Heart right ventricle (tissue), 16 donors: ENCODE measurements around the gene RNF149. TPM values are rescaled to one million over a fixed set of nuclear protein-coding genes. Genes with fewer than 3 reads are reported as not detected.
"Not testable (repeated sequence)": the region's sequence is repeated elsewhere in the genome, so short reads cannot be mapped to it uniquely, and the experiment has no call there.

Source experiments
- ATAC-seq, 8 donors: fragments of 200-7000 bp; cut with Tn5 transposase; one replicate each; pipeline ENCODE4 v1.9.1; 2020; ENCODE audit warnings: mild to moderate bottlenecking in 8 of 8, moderate library complexity in 8 of 8, moderate number of reproducible peaks in 1 of 8
- DNase-seq, 2 donors: peaks; one replicate each; pipeline ENCODE4 v3.0.0-alpha.2; 2020
- H3K27ac ChIP-seq, 10 donors: fragments of 200-600 bp; sonication (generic) in 2 of 10; one replicate each; pipeline versions ENCODE4 v1.5.0 to v1.8.0; 2020 to 2022; ENCODE audit warnings: mild to moderate bottlenecking in 3 of 10
- H3K27me3 ChIP-seq, 7 donors: fragments of 200-600 bp; one replicate each; pipeline ENCODE4 v1.8.0; 2021 to 2022; ENCODE audit warnings: mild to moderate bottlenecking in 2 of 7
- H3K36me3 ChIP-seq, 9 donors: fragments of 200-600 bp; sonication (generic) in 1 of 9; one replicate each; pipeline versions ENCODE4 v1.5.0 to v1.8.0; 2020 to 2022; ENCODE audit warnings: mild to moderate bottlenecking in 2 of 9
- H3K4me1 ChIP-seq, 9 donors: fragments of 200-600 bp; sonication (generic) in 1 of 9; one replicate each; pipeline versions ENCODE4 v1.5.0 to v1.8.0; 2020 to 2022; ENCODE audit warnings: mild to moderate bottlenecking in 4 of 9
- H3K4me3 ChIP-seq, 10 donors: fragments of 200-600 bp; sonication (generic) in 2 of 10; one replicate each; pipeline versions ENCODE4 v1.5.0 to v1.8.0; 2020 to 2022; ENCODE audit warnings: mild to moderate bottlenecking in 7 of 10, moderate library complexity in 2 of 10
- H3K9me3 ChIP-seq, 11 donors: fragments of 200-600 bp in 10 of 11; sonication (generic) in 2 of 11; one replicate each; pipeline versions ENCODE4 v1.5.0 to v1.8.0; 2013 to 2022; ENCODE audit warnings: mild to moderate bottlenecking in 2 of 11, control low read depth in 1 of 11, moderate library complexity in 1 of 11
- WGBS, 2 donors: extraction: QIAGEN DNeasy Blood & Tissue Kit; methylation state at CpG; one replicate each; pipeline ENCODE4 v1.1.7; 2013; ENCODE audit warnings: inconsistent platforms in 1 of 2; 5-methylcytosine and 5-hydroxymethylcytosine counted together
- intact Hi-C, 10 donors: fragments of 100-400 bp; cut with DNase I; formaldehyde crosslinking; loops; one replicate each; pipeline versions ENCODE4 v1.11.1 to v1.14.2; 2022
- polyA plus RNA-seq, 2 donors: library from polyadenylated mRNA; stranded (reverse); fragments of 200-250 nt; gene quantifications; one replicate each; pipeline ENCODE4 v1.2.3, GENCODE V29; 2013
- total RNA-seq, 10 donors: library from RNA; stranded (reverse); fragmentation: NEBNext Ultra II Directional in 3 of 10; extraction: Animal tissue kit (Norgen Biotek cat#: 25700) in 3 of 10; gene quantifications; one replicate each; pipeline versions ENCODE4 v1.2.1 to v1.2.4, GENCODE V29; 2021 to 2023
- TF ChIP-seq, protein P1 (sequence below), 9 donors: fragments of 200-600 bp; sonication (generic) in 2 of 9; IDR thresholded peaks; one replicate each; pipeline versions ENCODE4 v1.5.0 to v1.8.0; 2021 to 2022; ENCODE audit warnings: antibody characterized with exemption in 9 of 9, mild to moderate bottlenecking in 5 of 9, moderate library complexity in 1 of 9
- donor health status: Arrhythmogenic right ventricular cardiomyopathy.
- donor health status: ischemic (EF 13 %, LVEDD 7.1; RV severe dilation, severe dysfunction).
- donor health status: healthy with polysubstance abuse.
- donor health status: DM: no; HTN: yes; CAD: no.
- donor health status: DM: no; HTN: no; CAD: no.
- donor health status: ischemic (EF 25% LVEDD 6.9; RV normal size, moderate dysfunction).
- donor health status: ischemic (EF 25% LVEDD 5.7; RV mildly dilated, moderate dysfunction).
- donor health status: healthy.
- donor health status: DM: yes; HTN: yes; CAD: no.
- donor health status: Ischemic cardiomyopathy.
- donor health status: ischemic (EF 35%, LVEDD 5.7; RV mildly dilated, moderate dysfunction).
- donor health status: nonischemic (EF 11% LVEDD 7.7; RV severe dilation, severe dysfunction).
- donor health status: DM: yes; HTN: yes; CAD: no.
- donor health status: PGD.
- donor health status: ischemic (EF 29% LVEDD 5.4; RV normal size, mild dysfunction).
- donor health status: nonischemic (EF 23%, LVEDD 6.1; RV moderate dilation, normal function).

Gene RNF149
- total and polyA plus RNA-seq, 12 donors: 11.0 to 40.8 (median 12.5) TPM

DNA sequence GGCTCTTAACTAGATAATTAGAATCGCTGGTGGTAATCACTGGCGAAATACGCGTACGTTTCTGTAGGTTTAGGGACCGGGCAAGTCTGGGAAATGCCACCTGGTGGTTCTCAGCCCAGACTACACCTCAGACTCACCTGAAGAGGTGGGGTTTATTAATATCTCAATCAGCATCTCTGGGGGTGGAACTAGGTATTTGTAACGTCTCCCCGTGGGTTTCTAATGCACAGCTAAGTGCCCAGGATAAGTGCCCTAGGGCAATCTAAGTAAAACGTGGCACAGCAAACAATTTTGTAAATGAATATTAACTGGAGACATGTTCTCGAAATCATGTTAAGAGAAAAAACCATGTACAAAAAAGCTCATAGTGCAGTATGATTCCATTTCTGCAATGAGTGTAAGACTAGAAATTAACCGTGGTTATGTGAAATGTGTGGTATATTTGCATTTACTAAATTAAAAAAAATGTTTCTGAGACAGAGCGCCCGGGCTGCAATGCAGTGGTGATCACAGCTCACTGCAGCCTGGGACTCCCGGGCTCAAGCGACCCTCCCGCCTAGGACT lies 56.6 kb downstream of the RNF149 start:
- intact Hi-C loops: loop anchor here in 2 of 10 donors (5.0 to 10.0 kb wide), 3 partner anchors 53 to 240 kb away; partner anchors contain the start of genes RNF149 (in 1 of the 2) and TBC1D8 (in 1 of the 2)
- H3K27ac ChIP-seq: peak overlapping the region; percentile 67 to 99 (median 97)
- WGBS, 2 donors: 43 to 44% methylated on average over 16 of the region's 16 CpGs
- peaks cover 2 to 42% (median 38%) of the 10 kb centered on the region in 9 donors for H3K4me1 ChIP-seq
- H3K9me3 ChIP-seq: no peaks in the 10 kb centered on the region
- peaks cover 0 to 2% (median 0%) of the 10 kb centered on the region in 9 donors for H3K36me3 ChIP-seq
- DNase-seq (no peak), ATAC-seq (peak; percentile 46 to 69 (median 57))
- TF ChIP-seq, protein P1, sequence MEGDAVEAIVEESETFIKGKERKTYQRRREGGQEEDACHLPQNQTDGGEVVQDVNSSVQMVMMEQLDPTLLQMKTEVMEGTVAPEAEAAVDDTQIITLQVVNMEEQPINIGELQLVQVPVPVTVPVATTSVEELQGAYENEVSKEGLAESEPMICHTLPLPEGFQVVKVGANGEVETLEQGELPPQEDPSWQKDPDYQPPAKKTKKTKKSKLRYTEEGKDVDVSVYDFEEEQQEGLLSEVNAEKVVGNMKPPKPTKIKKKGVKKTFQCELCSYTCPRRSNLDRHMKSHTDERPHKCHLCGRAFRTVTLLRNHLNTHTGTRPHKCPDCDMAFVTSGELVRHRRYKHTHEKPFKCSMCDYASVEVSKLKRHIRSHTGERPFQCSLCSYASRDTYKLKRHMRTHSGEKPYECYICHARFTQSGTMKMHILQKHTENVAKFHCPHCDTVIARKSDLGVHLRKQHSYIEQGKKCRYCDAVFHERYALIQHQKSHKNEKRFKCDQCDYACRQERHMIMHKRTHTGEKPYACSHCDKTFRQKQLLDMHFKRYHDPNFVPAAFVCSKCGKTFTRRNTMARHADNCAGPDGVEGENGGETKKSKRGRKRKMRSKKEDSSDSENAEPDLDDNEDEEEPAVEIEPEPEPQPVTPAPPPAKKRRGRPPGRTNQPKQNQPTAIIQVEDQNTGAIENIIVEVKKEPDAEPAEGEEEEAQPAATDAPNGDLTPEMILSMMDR (IDR thresholded peaks at IDR 0.05): peak in 4 of 9 donors; percentile 25 to 45 (median 27)
- peak overlapping the region in 9 of 10 donors; percentile 78 to 100 (median 97) for H3K4me3 ChIP-seq
- H3K27me3 ChIP-seq: no peaks in the 10 kb centered on the region

DNA sequence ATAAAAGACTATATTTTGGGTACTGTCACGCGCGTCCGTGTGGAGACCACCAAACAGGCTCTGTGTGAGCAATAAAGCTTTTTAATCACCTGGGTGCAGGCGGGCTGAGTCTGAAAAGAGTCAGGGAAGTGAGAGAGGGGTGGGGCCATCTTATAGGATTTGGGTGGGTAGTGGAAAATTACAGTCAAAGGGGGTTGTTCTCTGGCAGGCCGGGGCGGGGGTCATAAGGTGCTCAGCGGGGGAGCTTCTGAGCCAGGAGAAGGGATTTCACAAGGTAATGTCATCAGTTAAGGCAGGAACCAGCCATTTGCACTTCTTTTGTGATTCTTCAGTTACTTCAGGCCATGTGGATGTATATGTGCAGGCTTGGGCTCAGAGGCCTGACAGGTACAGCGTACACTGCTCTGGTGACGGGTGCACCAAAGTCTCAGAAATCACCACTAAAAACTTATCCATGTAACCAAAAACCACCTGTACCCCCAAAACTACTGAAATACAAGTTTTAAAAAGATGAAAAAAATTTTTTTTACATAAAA lies 57.2 kb downstream of the RNF149 start:
- Histone ChIP-seq H3K4me1 (peaks cover 2 to 42% (median 34%) of the 10 kb centered on the region in 9 donors), H3K27ac (peak overlapping the region in 1 of 10 donors; percentile 99), H3K4me3 (peak overlapping the region in 2 of 10 donors; percentile 78 to 99)
- H3K36me3 ChIP-seq, H3K9me3 ChIP-seq, DNase-seq, ATAC-seq, H3K27me3 ChIP-seq: not testable (repeated sequence)
- WGBS, 2 donors: 89 to 91% methylated on average over 10 of the region's 10 CpGs
- intact Hi-C loops: loop anchor here in 2 of 10 donors (5.0 to 10.0 kb wide), 3 partner anchors 53 to 239 kb away; partner anchors contain the start of genes RNF149 (in 1 of the 2) and TBC1D8 (in 1 of the 2)

DNA sequence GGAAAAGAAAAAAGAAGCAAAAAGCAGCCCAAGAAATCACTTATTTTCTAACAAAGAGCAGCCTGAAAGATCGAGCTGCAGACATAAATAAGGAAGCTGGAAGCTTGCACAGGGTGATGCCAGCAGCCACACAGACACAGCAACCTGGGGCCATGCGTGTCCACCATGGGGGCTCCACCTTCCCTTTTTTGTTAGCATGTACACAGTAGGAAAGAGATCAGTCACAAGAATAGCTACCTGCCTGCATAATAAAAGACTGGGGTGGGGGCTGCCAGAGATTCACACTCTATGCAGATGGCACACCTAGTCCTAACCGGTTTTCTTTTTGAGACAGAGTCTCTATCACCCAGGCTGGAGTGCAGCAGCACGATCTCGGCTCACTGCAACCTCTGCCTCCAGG lies 58.7 kb downstream of the RNF149 start:
- Histone ChIP-seq H3K27ac (peak overlapping the region in 1 of 10 donors; percentile 27), H3K4me1 (peaks cover 2 to 27% (median 23%) of the 10 kb centered on the region in 9 donors), H3K4me3 (no peak overlapping the region), H3K36me3 (no peaks in the 10 kb centered on the region), H3K27me3 (no peaks in the 10 kb centered on the region), H3K9me3 (no peaks in the 10 kb centered on the region)
- intact Hi-C loops: loop anchor here in 2 of 10 donors (5.0 to 10.0 kb wide), 3 partner anchors 55 to 238 kb away; partner anchors contain the start of genes RNF149 (in 1 of the 2) and TBC1D8 (in 1 of the 2)
- WGBS, 2 donors: 77 to 81% methylated on average over 5 of the region's 5 CpGs
- DNase-seq (no peak), ATAC-seq (no peak)
- TF ChIP-seq, protein P1 (IDR thresholded peaks at IDR 0.05): no peak

DNA sequence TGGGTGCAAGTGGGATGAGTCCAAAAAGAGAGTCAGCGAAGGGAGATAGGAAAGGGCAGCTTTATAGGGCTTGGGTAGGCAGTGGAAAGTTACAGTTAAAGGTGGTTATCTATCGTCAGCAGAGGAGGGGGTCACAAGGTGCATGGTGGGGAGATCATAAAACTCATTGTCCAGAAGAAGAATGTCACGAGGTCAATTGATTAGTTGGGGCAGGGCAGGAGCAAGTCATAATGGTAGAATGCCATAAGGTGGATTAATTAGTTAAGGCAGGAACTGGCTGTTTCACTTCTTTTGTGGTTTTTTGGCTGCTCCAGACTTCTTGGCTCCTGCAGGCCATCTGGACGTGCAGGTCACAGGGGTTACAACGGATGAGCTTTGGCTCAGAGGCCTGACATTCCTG lies 59.7 kb downstream of the RNF149 start:
- Histone ChIP-seq H3K27ac (peak overlapping the region in 2 of 10 donors; percentile 26 to 56), H3K4me1 (peaks cover 0 to 18% (median 13%) of the 10 kb centered on the region in 9 donors)
- DNase-seq, H3K36me3 ChIP-seq, intact Hi-C loops, ATAC-seq, H3K4me3 ChIP-seq, H3K27me3 ChIP-seq, H3K9me3 ChIP-seq: not testable (repeated sequence)
- whole genome bisulfite sequencing, 2 donors: 62 to 64% methylated on average over 5 of the region's 5 CpGs

DNA sequence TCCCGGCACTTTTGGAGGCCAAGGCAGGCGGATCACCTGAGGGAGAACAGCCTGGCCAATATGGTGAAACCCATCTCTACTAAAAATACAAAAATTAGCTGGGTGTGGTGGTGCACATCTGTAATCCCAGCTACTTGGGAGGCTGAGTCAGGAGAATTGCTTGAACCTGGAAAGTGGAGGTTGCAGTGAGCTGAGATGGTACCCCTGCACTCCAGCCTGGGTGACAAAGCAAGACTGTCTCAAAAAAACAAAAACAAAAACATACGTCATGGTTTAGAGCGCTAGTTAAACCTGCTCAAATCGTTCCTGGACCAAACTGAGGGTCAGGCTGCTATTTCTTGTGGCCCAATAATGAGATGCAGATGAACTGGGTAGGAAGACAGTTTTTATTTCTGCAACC lies 63.0 kb downstream of the RNF149 start:
- H3K27ac ChIP-seq, DNase-seq, H3K9me3 ChIP-seq, H3K4me1 ChIP-seq, H3K27me3 ChIP-seq, ATAC-seq, H3K36me3 ChIP-seq, H3K4me3 ChIP-seq, intact Hi-C loops: not testable (repeated sequence)
- WGBS, 2 donors: 95 to 96% methylated on average over 5 of the region's 5 CpGs

DNA sequence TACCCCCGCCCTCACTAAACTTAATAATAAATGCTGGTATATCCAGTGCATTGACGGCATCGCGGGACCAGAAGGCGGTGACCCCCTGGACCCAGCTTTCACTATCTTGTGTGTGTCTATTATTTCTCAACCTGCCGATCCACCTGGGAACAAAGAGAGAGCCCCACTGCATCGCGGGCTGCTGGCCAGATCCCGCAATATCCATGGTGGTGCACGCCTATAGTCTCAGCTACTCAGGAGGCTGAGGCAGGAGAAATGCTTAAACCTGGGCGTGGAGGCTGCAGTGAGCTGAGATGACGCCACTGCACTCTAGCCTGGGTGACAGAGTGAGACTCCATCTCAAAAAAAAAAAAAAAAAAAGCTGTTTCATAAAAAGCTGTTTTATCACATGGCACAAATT lies 63.6 kb downstream of the RNF149 start:
- ATAC-seq, H3K27ac ChIP-seq, H3K4me3 ChIP-seq, H3K36me3 ChIP-seq, DNase-seq, intact Hi-C loops, H3K9me3 ChIP-seq, H3K27me3 ChIP-seq: not testable (repeated sequence)
- H3K4me1 ChIP-seq: peaks cover 0 to 13% (median 0%) of the 10 kb centered on the region in 9 donors
- WGBS, 2 donors: 98% methylated on average over 12 of the region's 12 CpGs

DNA sequence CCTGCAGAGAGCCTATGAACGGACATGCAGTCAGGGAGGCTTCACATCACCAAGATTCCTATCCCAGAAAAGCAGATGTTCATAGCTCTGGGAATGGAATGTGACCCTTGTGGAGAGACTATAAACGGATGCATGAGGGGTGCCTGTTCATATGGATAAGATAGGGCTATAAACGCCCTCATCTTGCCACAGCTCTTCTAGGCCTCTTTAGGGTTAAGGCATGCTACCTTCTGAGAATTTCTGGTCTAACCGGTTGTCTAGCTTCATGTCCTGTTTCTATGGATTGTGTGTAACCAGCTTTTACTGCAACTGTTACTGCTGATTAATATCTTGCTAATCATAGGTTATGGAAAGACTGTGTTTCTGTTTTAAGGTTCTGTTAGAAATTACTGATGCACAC lies 64.1 kb downstream of the RNF149 start:
- H3K9me3 ChIP-seq, H3K27me3 ChIP-seq, H3K36me3 ChIP-seq, intact Hi-C loops, H3K4me3 ChIP-seq, DNase-seq, ATAC-seq, H3K27ac ChIP-seq: not testable (repeated sequence)
- H3K4me1 ChIP-seq: peaks cover 0 to 14% (median 0%) of the 10 kb centered on the region in 9 donors
- WGBS, 2 donors: 63 to 70% methylated on average over 4 of the region's 4 CpGs
